ENCODE measurements around the gene DYRK1A.

DNA sequence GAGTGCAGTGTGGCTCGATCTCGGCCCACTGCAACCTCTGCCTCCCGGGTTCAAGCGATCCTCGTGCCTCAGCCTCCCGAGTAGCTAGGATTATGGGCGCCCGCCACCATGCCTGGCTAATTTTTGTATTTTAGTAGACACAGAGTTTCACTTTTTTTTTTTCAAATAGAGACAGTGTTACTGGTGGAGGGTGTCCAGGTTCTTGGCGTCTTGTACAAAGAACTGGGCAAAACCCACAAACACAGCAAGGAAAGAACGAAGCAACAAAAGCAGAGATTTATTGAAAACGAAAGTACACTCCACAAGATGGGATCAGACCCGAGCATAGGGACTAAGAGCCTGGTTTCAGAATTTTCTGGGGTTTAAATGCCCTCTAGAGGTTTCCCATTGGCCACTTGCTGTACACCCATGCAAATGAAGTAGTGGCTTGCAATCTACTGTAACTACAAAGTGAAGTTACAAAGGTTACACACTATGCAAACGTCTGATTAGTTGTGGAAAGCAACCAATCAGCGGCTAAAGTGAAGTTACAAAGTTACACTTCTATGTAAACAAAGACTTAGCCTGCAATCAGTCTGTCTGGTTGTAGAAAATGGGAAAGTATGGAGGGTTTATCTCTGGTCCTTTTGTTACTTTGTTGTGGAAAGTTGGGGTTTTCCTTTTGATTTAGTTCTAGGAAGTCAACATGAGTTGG is 199.1 kb downstream of the DYRK1A start:
- TF ChIP-seq, protein P1, sequence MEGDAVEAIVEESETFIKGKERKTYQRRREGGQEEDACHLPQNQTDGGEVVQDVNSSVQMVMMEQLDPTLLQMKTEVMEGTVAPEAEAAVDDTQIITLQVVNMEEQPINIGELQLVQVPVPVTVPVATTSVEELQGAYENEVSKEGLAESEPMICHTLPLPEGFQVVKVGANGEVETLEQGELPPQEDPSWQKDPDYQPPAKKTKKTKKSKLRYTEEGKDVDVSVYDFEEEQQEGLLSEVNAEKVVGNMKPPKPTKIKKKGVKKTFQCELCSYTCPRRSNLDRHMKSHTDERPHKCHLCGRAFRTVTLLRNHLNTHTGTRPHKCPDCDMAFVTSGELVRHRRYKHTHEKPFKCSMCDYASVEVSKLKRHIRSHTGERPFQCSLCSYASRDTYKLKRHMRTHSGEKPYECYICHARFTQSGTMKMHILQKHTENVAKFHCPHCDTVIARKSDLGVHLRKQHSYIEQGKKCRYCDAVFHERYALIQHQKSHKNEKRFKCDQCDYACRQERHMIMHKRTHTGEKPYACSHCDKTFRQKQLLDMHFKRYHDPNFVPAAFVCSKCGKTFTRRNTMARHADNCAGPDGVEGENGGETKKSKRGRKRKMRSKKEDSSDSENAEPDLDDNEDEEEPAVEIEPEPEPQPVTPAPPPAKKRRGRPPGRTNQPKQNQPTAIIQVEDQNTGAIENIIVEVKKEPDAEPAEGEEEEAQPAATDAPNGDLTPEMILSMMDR (IDR thresholded peaks at IDR 0.05 in 2 of 3, conservative IDR thresholded peaks at IDR 0.05 in 1 of 3; ENCODE audit: borderline replicate concordance in 1 of 3, insufficient read depth in 1 of 3, low read depth in 2 of 3, low read length in 2 of 3): no peak
- TF ChIP-seq CEBPB (IDR thresholded peaks at IDR 0.05; ENCODE audit: low read depth) (no peak), ZNF274 (IDR thresholded peaks at IDR 0.05; ENCODE audit: low read depth, low read length) (no peak), JUND (IDR thresholded peaks at IDR 0.05) (no peak)
- TF ChIP-seq, protein P2, sequence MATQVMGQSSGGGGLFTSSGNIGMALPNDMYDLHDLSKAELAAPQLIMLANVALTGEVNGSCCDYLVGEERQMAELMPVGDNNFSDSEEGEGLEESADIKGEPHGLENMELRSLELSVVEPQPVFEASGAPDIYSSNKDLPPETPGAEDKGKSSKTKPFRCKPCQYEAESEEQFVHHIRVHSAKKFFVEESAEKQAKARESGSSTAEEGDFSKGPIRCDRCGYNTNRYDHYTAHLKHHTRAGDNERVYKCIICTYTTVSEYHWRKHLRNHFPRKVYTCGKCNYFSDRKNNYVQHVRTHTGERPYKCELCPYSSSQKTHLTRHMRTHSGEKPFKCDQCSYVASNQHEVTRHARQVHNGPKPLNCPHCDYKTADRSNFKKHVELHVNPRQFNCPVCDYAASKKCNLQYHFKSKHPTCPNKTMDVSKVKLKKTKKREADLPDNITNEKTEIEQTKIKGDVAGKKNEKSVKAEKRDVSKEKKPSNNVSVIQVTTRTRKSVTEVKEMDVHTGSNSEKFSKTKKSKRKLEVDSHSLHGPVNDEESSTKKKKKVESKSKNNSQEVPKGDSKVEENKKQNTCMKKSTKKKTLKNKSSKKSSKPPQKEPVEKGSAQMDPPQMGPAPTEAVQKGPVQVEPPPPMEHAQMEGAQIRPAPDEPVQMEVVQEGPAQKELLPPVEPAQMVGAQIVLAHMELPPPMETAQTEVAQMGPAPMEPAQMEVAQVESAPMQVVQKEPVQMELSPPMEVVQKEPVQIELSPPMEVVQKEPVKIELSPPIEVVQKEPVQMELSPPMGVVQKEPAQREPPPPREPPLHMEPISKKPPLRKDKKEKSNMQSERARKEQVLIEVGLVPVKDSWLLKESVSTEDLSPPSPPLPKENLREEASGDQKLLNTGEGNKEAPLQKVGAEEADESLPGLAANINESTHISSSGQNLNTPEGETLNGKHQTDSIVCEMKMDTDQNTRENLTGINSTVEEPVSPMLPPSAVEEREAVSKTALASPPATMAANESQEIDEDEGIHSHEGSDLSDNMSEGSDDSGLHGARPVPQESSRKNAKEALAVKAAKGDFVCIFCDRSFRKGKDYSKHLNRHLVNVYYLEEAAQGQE (IDR thresholded peaks at IDR 0.05; ENCODE audit: low read depth): no peak
